GM18526 (cell line): ENCODE data around the gene FOSL2.

Source experiments
- POLR2A ChIP-seq: IDR thresholded peaks from 3 replicates; pipeline ENCODE4 v1.6.1; 2011; ENCODE audit not compliant: insufficient read length; ENCODE audit errors: extremely low read depth

Gene FOSL2

DNA sequence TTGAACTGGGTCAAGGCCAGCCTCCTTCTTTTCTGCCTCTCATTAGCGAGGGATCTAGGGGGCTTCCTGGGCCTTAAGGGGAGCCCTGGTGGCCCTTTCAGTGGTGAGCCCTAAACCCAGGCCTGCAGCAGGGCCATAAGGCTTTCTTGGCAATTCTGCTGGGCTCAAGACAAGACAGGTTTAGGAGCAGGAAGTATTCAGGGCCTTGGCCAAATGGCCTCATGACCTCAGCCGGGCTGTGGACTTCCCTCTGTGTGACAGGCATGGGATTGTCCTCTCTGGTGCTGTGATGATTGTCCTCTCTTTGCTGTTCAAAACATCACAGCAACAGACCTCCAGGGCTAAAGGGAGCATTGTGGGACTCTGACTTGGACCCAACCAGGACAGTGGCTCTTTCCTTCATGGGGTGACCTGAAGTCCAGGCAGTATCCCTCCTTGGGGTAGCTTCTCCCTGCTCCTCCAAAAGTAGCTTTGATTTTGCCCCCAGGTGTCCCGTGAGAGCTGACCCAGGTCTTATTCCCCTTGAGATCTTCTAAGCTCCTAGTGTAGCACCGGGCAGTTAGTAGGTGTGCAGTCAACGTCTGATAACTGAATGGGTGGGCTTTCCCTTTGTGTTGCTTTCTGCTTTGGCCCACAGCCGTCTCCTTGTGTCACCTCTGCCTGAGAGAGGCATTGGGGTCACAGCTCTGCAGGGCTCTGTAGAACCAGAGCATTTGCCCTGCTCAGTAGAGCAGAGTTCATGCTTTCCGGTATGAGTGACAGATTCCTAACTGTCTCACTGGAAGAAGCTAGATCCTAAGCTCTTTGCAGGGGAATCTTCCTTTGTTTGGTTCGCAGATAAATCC is 14.7 kb downstream of the FOSL2 start:
- TF ChIP-seq POLR2A, result no peak

DNA sequence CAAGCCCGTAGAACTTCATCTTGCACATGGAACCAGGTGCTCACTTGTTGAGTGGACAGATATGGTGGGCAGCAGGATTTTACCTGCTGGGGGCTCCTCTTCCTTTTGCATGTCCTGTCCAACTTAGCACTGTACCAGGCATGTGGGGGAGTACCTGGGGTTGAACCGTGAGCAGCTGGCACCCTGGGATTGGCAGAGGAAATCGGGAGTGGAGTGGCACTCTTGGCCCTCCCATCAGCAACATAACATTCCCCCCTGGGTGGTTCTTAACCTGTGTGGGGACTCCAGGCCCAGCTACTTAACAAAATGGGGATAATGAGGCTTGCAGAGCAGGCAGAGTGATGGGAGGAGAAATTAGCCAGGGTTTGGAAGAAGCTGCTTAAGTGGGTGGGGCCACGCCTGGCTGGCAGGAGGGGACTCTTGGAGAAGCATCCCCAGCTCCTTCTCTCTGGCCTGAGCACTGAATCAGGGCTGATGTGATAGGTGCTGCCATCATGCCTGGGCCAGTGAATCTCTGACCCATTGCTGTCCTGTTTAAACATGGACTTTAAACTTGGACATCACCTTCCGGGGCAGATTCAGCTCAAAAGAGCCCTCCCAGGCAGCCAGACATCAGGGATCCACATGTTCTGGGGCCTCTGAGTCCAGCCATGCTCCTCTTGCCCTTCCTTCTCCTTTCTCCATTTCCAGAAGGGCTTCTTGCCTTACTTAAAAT is 15.5 kb downstream of the FOSL2 start:
- no peak for TF ChIP-seq POLR2A

DNA sequence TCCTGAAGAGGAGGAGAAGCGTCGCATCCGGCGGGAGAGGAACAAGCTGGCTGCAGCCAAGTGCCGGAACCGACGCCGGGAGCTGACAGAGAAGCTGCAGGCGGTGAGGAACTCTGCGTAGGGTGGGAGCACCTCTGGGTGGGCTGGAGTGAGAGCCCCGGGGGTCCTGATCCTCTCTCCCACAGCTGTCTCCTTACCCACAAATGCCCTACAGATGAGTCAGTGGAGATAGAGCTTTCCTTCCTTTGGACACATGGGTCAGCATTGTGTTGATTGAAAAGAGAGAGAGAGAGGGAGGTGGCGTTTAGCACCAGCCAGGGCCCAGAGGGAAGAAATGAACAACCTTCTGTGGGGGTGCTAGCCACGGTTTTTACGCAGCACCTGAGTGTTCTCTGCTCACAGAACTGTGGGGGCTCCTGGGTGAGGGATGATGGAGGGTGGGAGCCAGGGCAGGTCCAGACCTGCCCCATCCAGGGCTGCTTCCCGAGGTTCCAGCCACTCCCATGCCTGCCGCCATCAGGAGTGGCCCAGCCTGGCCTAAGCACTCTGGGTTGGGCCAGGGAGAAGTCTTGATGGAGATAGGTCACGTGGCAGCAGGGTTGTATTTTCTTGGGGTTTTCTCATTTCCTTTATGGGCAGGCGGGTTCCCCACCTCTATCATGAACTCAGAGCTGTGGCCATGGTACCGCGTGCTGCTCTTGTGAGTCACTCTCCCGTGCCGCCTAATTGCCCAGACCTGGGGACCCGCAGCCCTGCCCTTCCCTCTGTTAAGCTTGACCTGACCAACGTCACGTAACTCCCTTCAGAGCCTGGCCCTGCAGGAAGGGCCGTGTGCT is 16.3 kb downstream of the FOSL2 start:
- no peak for TF ChIP-seq POLR2A

DNA sequence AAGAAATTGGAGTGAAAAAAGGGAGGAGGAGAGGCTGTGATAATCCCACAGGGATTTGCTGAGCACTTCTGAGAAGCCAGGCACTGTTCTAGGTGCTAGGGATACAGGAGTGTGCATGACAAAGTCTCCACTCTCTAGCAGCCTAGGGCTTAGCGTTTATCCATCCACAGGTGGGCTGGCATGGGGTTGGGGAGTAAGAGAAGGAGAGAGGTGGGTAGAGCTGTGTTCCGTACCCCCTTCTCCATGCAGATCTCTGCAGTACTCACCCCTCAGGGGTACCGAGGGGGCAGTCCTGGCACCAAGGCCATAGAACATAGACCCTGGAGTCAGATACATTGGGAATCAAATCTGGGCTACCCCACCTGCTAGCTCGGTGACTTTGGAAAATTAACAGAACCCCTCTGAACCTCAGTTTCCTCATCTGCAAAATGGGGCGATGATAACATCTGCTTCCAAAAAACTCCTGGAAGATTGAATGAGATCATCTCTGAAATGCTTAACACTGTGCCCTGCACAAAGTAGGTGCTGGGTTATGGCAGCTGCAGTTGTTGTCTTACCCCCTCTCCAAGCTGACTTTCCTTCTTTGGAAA is 18.6 kb downstream of the FOSL2 start:
- TF ChIP-seq POLR2A, result no peak

DNA sequence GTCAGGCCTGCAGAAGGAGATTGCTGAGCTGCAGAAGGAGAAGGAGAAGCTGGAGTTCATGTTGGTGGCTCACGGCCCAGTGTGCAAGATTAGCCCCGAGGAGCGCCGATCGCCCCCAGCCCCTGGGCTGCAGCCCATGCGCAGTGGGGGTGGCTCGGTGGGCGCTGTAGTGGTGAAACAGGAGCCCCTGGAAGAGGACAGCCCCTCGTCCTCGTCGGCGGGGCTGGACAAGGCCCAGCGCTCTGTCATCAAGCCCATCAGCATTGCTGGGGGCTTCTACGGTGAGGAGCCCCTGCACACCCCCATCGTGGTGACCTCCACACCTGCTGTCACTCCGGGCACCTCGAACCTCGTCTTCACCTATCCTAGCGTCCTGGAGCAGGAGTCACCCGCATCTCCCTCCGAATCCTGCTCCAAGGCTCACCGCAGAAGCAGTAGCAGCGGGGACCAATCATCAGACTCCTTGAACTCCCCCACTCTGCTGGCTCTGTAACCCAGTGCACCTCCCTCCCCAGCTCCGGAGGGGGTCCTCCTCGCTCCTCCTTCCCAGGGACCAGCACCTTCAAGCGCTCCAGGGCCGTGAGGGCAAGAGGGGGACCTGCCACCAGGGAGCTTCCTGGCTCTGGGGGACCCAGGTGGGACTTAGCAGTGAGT is 19.4 kb downstream of the FOSL2 start:
- TF ChIP-seq POLR2A, result no peak

DNA sequence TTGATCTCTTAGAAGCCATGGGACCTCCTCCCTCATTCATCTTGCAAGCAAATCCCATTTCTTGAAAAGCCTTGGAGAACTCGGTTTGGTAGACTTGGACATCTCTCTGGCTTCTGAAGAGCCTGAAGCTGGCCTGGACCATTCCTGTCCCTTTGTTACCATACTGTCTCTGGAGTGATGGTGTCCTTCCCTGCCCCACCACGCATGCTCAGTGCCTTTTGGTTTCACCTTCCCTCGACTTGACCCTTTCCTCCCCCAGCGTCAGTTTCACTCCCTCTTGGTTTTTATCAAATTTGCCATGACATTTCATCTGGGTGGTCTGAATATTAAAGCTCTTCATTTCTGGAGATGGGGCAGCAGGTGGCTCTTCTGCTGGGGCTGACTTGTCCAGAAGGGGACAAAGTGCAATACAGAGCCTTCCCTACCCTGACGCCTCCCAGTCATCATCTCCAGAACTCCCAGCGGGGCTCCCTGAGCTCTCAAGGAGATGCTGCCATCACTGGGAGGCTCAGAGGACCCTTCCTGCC is 20.0 kb downstream of the FOSL2 start:
- no peak for TF ChIP-seq POLR2A

DNA sequence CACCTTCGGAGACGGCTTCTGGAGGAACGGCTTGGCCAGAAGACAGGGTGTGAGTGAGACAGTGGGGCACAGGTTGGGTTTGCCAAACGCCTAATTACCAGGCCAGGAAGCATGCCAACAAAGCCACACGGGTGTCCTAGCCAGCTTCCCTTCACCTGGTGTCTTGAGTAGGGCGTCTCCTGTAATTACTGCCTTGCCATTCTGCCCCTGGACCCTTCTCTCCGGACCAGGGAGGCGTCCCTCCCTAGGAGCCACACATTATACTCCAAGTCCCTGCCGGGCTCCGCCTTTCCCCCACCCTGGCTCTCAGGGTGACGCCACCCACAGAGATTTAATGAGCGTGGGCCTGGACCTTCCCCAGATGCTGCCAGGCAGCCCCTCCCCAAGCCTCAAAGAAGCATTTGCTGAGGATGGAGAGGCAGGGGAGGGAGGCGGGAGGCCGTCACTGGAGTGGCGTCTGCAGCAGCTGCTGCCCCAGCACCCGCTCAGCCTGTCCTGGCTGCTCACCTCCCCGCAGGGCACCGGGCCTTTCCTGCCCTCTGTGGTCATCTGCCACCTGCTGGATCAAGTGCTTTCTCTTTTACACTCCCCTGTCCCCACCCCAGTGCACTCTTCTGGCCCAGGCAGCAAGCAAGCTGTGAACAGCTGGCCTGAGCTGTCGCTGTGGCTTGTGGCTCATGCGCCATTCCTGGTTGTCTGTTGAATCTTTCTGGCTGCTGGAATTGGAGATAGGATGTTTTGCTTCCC is 20.7 kb downstream of the FOSL2 start:
- no peak for TF ChIP-seq POLR2A

DNA sequence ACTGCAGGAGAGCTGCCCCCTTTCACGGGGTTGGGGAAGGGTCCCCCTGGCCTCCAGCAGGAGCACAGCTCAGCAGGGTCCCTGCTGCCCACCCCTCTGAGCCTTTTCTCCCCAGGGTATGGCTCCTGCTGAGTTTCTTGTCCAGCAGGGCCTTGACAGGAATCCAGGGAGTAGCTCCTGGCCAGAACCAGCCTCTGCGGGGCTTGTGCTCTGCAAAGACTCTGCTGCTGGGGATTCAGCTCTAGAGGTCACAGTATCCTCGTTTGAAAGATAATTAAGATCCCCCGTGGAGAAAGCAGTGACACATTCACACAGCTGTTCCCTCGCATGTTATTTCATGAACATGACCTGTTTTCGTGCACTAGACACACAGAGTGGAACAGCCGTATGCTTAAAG is 21.2 kb downstream of the FOSL2 start:
- no peak for TF ChIP-seq POLR2A

DNA sequence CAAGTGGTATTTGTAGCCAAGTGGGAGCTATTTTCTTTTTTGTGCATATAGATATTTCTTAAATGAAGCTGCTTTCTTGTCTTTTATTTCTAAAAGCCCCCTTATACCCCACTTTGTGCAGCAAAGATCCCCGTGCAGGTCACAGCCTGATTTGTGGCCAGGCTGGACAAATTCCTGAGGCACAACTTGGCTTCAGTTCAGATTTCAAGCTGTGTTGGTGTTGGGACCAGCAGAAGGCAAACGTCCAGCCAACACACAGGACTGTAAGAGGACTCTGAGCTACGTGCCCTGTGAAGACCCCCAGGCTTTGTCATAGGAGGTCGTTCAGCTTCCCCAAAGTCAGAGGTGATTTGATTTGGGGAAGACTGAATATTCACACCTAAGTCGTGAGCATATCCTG is 21.9 kb downstream of the FOSL2 start:
- no peak for TF ChIP-seq POLR2A

DNA sequence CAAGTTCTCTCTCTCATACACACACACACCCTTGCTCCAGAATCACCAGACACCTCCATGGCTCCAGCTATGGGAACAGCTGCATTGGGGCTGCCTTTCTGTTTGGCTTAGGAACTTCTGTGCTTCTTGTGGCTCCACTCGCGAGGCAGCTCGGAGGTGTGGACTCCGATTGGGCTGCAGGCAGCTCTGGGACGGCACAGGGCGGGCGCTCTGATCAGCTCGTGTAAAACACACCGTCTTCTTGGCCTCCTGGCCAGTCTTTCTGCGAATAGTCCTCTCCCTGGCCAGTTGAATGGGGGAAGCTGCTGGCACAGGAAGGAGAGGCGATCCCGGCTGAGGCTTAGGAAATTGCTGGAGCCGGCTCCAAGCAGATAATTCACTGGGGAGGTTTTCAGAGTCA is 22.4 kb downstream of the FOSL2 start:
- no peak for TF ChIP-seq POLR2A

DNA sequence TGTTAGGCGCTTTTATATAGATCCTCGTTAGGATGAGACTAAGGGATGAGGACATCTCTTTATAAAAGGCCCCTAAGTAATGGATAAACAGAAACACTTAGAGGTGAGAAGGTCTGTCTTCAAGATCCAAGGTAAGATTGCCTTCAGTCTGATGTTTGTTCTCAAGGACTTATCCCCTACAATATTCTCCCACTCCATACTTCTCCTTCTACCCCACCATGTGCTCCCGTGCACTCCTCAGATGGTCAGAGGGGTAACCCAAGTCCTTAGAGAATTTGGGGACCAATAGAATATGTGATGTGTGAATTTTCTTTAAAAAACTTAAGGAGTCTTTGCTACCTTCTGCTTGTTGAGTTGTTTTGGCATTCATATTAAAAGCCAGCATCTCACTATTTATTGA is 23.1 kb downstream of the FOSL2 start:
- no peak for TF ChIP-seq POLR2A

DNA sequence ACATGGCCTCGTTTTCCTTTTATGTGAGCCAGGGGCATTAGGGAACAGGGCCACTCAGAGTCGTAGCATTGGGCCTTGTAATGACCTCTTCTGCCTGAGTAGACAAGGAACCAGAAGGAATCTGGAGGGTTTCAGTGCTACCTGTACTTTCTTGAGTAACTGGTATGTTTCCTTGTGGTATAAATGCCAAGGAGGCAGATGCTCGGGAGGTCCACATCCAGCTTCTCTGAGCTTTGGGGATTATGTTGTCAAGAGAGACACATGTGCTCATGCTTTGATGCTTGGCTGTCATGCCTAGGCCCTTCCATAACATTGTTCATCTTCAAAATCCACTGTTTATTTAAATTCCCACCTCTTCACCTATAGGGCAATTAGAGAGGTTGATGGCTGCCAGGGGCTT is 26.3 kb downstream of the FOSL2 start:
- TF ChIP-seq POLR2A, result no peak

DNA sequence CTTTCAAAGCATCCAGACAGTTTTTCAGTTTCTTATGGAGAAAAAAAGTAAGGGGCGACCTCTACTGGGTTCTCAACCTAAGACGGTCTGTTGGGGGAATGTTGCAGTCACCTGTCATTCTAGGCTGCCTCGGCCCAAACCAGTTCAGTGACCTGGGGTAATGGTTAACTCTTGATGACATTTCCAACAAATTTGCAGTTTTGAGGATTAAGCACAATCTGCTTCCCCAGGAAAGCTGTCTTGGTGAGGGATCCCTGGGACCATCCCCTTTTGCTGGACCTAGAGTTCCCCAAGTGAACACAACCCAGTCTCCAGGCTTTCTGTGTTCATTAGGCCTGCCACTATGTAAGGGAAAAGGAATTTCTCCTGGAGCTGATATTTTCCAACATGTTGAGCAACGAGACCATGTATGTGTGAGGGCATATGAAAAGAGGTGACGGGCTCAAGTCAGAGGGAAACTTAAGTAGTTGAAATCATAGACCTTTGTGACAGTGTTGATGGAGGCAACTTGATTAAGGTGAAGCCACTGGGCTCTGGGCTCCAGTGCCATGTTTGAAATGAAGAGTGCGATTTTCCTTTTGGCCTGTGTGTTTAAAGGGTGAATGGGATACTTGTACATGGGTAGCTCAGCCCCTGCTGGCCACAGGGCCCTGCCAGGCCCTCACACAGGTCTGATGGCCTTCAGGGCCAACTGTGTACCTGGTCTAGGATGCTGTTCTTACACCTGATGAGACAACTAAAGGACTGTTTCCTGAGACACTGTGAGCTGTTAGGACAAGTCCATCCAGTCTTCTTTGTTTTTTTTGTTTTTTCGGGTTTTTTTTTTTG is 27.0 kb downstream of the FOSL2 start:
- TF ChIP-seq POLR2A, result no peak
